ENCODE data around the gene KIF23. TPM values are rescaled to one million over a fixed set of nuclear protein-coding genes. Genes with fewer than 3 reads are reported as not detected.

Gene KIF23
- total and polyA plus RNA-seq, 2 experiments from 2014 or later = 52.9 to 103 TPM

DNA sequence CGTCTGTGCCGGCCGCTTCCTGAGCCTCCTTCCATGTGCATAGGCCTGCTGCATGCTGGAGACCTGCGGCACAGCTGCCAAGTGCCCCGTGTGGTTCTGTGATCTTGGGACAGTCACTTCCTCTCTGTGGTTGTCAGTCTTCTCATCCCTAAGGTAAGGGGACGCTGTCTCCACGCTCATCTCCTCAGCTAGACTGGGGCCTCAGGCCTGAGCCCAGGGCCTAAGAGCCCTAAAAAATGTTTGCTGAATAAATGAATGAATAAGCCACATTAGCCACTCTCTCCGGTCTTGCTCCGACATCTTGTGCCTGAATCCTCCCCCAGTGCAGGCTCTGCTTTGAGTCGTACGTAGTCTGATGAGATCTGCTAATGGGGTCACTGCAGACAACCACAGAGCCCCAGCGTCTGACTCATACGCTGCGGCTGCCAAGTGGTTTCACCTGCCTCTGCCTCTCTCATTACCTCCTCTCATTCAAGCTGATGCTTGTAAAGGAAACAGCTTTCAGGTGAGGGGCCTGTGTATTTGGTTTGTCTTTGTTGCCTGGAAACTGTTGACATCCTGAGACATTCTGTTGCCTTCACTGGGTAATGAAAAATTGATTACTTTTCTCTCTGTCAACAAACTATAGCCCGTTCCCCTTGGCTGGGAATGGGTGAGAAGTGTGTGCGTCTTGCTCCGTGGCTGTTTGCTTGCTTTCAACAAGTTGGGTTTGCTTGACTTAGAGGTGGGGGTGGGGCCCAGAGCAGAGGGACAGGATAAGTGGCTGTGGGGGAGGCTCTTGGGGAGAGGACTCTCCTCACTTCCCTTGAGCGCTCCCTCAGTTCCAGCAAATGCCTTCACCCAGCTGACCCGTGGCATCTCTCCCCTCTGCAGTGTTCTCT, 54.3 kb downstream of the KIF23 start:
- H3K4me1 Mint-ChIP-seq = peaks cover 2% of the 10 kb centered on the region; the same call in 2 of the 3 replicates
- H3K9me3 Mint-ChIP-seq = no peaks in the 10 kb centered on the region
- ATAC-seq = no peak
- no peak overlapping the region for H3K27ac ChIP-seq (ENCODE audit: low read depth)
- no peaks in the 10 kb centered on the region for H3K9me2 ChIP-seq (ENCODE audit: insufficient read depth)
- H3K36me3 Mint-ChIP-seq (ENCODE audit: low read depth) = no peaks in the 10 kb centered on the region
- no peak overlapping the region for H3K4me3 ChIP-seq
- DNase-seq (ENCODE audit: low spot score) = no peak
- H3K36me3 ChIP-seq (ENCODE audit: insufficient read depth) = no peaks in the 10 kb centered on the region
- H2AFZ ChIP-seq = no peak overlapping the region
- no peak overlapping the region for H3K27ac Mint-ChIP-seq
- H3K79me2 ChIP-seq (replicated peaks; ENCODE audit: insufficient read depth) = no peaks in the 10 kb centered on the region
- H4K20me1 ChIP-seq (replicated peaks; ENCODE audit: insufficient read depth) = no peaks in the 10 kb centered on the region; the same call in 1 of the 2 replicates
- no peaks in the 10 kb centered on the region for H3F3A ChIP-seq (replicated peaks; ENCODE audit: low read depth)
- no peaks in the 10 kb centered on the region for H3K4me1 ChIP-seq (ENCODE audit: insufficient read depth)
- H3K27me3 ChIP-seq (ENCODE audit: insufficient read depth) = no peaks in the 10 kb centered on the region
- H3K4me2 ChIP-seq = no peak overlapping the region
- TF ChIP-seq STAT1 (IDR thresholded peaks at IDR 0.05; ENCODE audit: unreplicated experiment) = no peak
- no peak for TF ChIP-seq CTCF (conservative IDR thresholded peaks at IDR 0.05; ENCODE audit: low read depth in 2 of 2)
- TF ChIP-seq ZNF462 (CRISPR knock-in tag; IDR thresholded peaks at IDR 0.05) = no peak
- TF ChIP-seq CREB1 (CRISPR knock-in tag; IDR thresholded peaks at IDR 0.05; ENCODE audit: low read depth) = no peak
- TF ChIP-seq REST (IDR thresholded peaks at IDR 0.05; ENCODE audit: unreplicated experiment) = no peak
- no peak for TF ChIP-seq JUNB (IDR thresholded peaks at IDR 0.05; ENCODE audit: unreplicated experiment)
- TF ChIP-seq EZH2 (IDR thresholded peaks at IDR 0.05; ENCODE audit: low read depth, unreplicated experiment) = no peak
- TF ChIP-seq NANOG (IDR thresholded peaks at IDR 0.05; ENCODE audit: borderline replicate concordance) = no peak
- TF ChIP-seq EZH2phosphoT487 (IDR thresholded peaks at IDR 0.05; ENCODE audit: unreplicated experiment) = no peak
- no peak for TF ChIP-seq ZNF331 (CRISPR knock-in tag; IDR thresholded peaks at IDR 0.05; ENCODE audit: low read depth)
- no peak for TF ChIP-seq POLR2AphosphoS5 (IDR thresholded peaks at IDR 0.05; ENCODE audit: low read depth)
- TF ChIP-seq, protein P1, sequence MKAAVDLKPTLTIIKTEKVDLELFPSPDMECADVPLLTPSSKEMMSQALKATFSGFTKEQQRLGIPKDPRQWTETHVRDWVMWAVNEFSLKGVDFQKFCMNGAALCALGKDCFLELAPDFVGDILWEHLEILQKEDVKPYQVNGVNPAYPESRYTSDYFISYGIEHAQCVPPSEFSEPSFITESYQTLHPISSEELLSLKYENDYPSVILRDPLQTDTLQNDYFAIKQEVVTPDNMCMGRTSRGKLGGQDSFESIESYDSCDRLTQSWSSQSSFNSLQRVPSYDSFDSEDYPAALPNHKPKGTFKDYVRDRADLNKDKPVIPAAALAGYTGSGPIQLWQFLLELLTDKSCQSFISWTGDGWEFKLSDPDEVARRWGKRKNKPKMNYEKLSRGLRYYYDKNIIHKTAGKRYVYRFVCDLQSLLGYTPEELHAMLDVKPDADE (IDR thresholded peaks at IDR 0.05) = no peak
- TF ChIP-seq ZNF114 (CRISPR knock-in tag; IDR thresholded peaks at IDR 0.05) = no peak
- no peak overlapping the region for H3K4me3 Mint-ChIP-seq
- peaks cover 3% of the 10 kb centered on the region for H3K27me3 Mint-ChIP-seq (ENCODE audit: insufficient read depth, low read depth, poor library complexity)

All from GM23338 (cell line).